ENCODE results near the gene DLG4.
A peak's percentile ranks its signal among the peaks of the same experiment; 100 is the strongest.
"Not testable (repeated sequence)": the region's sequence is repeated elsewhere in the genome, so short reads cannot be mapped to it uniquely, and the experiment has no call there.

DLG4 gene

GRCh38 chr17:7249214-7249613 is 29.6 kb upstream of the DLG4 start:
- no peak for TF ChIP-seq CTCF (IDR thresholded peaks at IDR 0.05; ENCODE audit: borderline replicate concordance, control extremely low read depth, extremely low read depth, insufficient read depth, missing control alignments)
- in situ Hi-C loops (cut with MboI; ENCODE audit: low sequenced_read_pairs, unreplicated experiment) = no loop called here
- no peak for DNase-seq (ENCODE audit: low spot score)

- in situ Hi-C loops (cut with MboI; ENCODE audit: low sequenced_read_pairs, unreplicated experiment) = no loop called here
- TF ChIP-seq CTCF (IDR thresholded peaks at IDR 0.05; ENCODE audit: borderline replicate concordance, control extremely low read depth, extremely low read depth, insufficient read depth, missing control alignments) = no peak
Measured at GRCh38 chr17:7248796-7249195, 29.2 kb upstream of the DLG4 start.

GRCh38 chr17:7246779-7247178 is 27.1 kb upstream of the DLG4 start:
- DNase-seq (ENCODE audit: low spot score) = no peak
- in situ Hi-C loops (cut with MboI; ENCODE audit: low sequenced_read_pairs, unreplicated experiment) = no loop called here
- TF ChIP-seq CTCF (IDR thresholded peaks at IDR 0.05; ENCODE audit: borderline replicate concordance, control extremely low read depth, extremely low read depth, insufficient read depth, missing control alignments) = no peak

More at GRCh38 chr17:7248796-7249195, 29.2 kb upstream of the DLG4 start:
- DNase-seq (ENCODE audit: low spot score) = no peak

DNA sequence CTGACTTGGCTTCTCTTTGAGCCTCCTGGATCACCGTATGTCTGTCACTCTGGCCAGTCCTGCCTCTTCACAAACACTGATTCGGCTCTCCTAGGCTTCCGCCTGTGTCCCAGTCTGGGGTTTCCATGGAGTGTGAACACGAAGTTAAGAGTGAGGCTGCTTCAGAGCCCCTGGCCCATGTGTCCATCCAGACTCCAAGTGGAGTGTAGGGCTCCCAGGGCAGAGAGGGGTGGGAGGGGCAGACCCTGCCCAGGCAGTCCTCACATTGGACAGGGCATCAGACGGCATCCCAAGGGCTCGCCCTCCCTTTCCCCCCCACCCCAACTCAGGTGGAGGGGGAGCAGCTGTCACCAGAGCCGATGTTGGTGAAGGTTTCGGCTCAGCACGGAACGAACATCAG is 24.2 kb upstream of the DLG4 start:
- in situ Hi-C loops (cut with MboI; ENCODE audit: low sequenced_read_pairs, unreplicated experiment); DNase-seq (ENCODE audit: low spot score): not testable (repeated sequence)

GRCh38 chr17:7243453-7243729 is 23.8 kb upstream of the DLG4 start:
- in situ Hi-C loops (cut with MboI; ENCODE audit: low sequenced_read_pairs, unreplicated experiment) = no loop called here
- TF ChIP-seq CTCF (IDR thresholded peaks at IDR 0.05; ENCODE audit: borderline replicate concordance, control extremely low read depth, extremely low read depth, insufficient read depth, missing control alignments) = no peak
- DNase-seq (ENCODE audit: low spot score) = no peak

- peak; percentile 13 for TF ChIP-seq CTCF (IDR thresholded peaks at IDR 0.05; ENCODE audit: borderline replicate concordance, control extremely low read depth, extremely low read depth, insufficient read depth, missing control alignments)
- in situ Hi-C loops (cut with MboI; ENCODE audit: low sequenced_read_pairs, unreplicated experiment) = no loop called here
- DNase-seq (ENCODE audit: low spot score) = peak; percentile 91
Measured at GRCh38 chr17:7242717-7243452, 23.2 kb upstream of the DLG4 start.

GRCh38 chr17:7241783-7242716 is 22.4 kb upstream of the DLG4 start, which contains the start of gene GABARAP:
Gene GABARAP (minus strand): TSS chr17:7242449. CDS start chr17:7242330, 119 bp downstream.
- in situ Hi-C loops (cut with MboI; ENCODE audit: low sequenced_read_pairs, unreplicated experiment) = no loop called here
- DNase-seq (ENCODE audit: low spot score) = peak; percentile 81
- TF ChIP-seq CTCF (IDR thresholded peaks at IDR 0.05; ENCODE audit: borderline replicate concordance, control extremely low read depth, extremely low read depth, insufficient read depth, missing control alignments) = no peak

Data from GM13976 (cell line).